ENCODE results near the gene GALNT18.

GRCh38 chr11:11491014-11491413 is 130.8 kb downstream of the GALNT18 start:
- TF ChIP-seq, protein P1, sequence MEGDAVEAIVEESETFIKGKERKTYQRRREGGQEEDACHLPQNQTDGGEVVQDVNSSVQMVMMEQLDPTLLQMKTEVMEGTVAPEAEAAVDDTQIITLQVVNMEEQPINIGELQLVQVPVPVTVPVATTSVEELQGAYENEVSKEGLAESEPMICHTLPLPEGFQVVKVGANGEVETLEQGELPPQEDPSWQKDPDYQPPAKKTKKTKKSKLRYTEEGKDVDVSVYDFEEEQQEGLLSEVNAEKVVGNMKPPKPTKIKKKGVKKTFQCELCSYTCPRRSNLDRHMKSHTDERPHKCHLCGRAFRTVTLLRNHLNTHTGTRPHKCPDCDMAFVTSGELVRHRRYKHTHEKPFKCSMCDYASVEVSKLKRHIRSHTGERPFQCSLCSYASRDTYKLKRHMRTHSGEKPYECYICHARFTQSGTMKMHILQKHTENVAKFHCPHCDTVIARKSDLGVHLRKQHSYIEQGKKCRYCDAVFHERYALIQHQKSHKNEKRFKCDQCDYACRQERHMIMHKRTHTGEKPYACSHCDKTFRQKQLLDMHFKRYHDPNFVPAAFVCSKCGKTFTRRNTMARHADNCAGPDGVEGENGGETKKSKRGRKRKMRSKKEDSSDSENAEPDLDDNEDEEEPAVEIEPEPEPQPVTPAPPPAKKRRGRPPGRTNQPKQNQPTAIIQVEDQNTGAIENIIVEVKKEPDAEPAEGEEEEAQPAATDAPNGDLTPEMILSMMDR (conservative IDR thresholded peaks at IDR 0.05) = no peak
- TF ChIP-seq EZH2 (IDR thresholded peaks at IDR 0.05; ENCODE audit: low read depth) = no peak
